GM19035 (cell line): ENCODE measurements around the gene DCC.

Source experiments
- ATAC-seq: cut with Tn5 transposase; IDR thresholded peaks from one replicate; pipeline ENCODE4 v1.9.1; 2021; ENCODE audit not compliant: unreplicated experiment

The DCC gene

DNA sequence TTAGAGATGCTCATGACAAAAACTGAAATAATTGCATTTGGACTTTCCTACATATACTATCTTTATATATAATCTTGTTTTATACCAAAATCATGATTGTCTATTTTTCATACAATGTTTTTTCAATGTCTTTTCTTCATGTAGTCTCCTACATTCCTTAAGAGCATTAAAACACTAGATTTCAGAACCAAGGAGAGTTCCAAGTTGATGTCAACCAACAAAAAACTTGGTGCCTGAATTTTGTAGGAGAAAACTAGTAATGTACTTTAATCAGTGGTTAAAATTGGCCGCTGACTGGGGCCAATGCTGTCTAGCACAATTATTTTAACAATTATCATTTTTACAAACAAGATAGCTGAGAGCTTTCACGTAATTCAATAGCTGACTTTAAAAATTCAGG lies 678.8 kb downstream of the DCC start:
- ATAC-seq, result no peak

DNA sequence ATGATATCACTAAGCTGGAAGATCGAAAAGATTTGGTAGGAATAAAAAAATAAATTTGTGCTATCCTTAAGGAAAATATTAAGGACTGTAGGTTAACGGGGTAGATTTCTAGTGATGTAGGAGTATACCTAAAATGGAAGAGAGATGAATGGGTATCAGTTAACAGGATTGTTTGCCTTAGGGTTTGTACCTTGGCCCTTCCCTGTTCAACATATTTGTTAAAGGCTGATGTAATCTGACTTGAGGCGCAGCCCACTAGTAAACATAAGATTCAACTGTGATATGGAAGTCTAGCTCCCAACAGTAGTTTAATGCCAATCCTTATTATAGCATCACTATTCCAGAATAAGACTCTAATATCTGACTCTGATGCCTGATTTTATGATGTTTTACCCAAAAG lies 685.2 kb downstream of the DCC start:
- ATAC-seq, result no peak

DNA sequence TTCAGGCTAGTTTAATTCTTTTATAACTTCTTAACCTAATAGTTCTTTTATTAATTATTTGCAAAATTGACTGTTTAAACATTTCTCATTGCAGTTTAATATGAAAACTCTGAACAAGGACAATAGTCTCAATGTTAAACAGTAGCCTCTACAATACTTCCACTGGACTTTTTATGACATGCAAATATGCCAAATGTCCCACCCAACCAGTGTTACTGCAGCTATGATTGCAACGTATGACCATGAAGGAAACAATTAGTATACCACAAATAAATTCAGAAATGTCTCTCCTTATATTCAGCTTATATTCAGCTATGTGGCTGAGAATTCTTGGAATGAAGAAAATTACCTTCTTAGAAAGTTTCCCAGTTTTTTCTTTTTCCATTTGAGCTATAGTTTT lies 688.6 kb downstream of the DCC start:
- ATAC-seq, result no peak

DNA sequence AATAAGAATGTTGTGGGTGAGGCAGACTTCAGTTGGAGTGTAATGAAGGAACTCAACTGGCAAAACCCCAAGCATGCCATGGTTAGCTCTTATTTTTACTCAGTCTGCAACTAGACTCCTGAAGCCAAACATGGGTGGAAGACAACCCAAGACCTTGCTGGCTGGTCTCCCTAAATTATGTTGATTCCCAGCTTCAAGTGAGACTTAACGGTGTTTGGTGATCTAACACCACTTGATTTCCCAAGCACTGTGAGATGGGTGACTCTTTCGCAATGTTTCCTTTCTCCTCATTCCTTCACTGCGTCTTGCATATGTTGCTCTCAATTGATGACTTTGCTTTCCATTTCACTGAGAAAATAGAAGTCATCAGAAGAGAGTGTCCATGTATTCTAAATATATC lies 693.1 kb downstream of the DCC start:
- no peak for ATAC-seq

DNA sequence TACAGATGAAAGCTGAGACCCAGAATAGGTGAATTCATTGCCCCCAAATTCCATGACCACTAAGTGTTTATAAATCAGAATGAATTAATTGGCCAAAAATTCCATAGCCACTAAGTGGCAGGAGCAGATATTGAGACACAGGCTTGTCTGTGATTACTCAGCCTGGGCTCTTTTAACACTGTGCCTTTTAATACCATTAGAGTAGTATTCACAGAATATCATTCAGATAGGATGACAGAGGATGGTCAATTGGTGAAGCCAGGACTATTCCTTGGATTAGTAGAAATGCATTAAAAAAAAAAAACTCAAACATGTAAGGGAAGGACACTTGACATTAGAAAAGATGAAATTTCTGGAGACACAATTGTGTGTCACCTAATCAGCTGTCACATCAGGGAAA lies 698.6 kb downstream of the DCC start:
- no peak for ATAC-seq

DNA sequence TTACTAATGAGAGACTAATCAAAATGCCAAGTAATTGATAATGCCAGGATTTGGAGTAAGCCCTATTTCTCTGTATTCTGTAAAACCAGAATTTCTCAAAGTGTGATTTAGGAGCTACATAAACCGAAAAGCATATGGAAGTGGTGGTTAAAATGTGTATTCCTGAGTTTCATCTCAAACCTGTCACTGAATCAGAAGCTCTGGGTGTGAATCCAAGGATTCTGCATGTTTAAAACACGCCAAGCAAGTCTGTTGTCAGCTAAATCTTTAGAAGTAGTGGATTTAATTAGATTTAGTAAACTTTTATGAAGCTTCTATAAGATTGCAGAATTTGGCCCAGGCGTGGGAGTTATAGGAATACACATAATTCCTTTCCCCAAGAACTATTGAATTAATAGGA lies 700.3 kb downstream of the DCC start:
- ATAC-seq, result no peak

DNA sequence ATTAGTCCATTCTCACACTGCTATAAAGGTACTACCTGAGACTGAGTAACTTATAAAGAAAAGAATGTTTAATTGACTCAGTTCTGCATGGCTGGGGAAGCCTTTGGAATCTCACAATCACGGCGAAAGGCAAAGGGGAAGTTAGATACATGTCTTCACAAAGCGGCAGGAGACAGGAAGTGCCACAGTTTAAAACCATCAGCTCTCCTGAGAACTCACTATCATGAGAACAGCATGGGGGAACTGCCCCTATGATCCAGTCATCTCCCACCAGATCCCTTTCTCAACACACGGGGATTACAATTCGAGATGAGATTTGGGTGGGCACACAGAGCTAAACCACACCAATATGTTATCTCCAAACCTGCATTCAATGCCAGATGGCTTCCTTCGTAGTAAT lies 716.1 kb downstream of the DCC start:
- no peak for ATAC-seq

DNA sequence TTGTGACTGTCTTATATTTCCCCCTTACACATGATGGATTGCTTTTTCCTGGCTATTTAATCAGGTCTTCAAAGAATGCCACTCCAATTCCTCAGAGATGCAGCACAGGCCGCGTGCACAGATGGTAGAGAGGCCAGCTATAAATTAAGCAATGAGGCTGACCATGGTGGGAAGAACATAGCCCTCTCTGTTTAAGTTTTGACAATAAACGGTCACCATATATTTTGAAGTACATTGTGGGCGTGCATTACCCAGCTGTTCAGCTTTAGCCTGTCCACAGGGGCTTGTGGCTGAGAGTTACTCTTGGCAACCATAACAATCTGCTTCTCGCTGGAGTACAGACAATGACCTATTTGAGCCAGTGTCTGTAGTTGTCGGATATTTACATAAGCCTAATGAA lies 730.8 kb downstream of the DCC start:
- ATAC-seq, result no peak

DNA sequence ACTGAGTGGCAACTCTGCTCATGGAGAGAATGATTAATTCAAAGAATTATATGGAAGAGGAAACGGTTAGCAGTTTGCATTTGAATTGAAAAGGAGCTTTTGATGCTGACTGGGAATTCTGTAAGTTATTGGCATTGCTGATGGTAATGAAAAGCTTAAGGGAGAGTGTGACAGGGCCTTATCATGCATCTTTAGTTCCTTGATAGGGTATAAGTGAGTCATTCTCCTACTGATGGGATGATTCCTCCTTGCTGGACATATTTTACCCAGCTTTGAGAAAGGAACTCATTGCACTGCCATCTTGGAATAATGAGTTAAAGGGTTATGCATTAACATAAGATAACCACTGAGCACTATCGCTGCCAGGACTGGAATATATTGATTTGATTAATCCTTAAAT lies 740.7 kb downstream of the DCC start:
- no peak for ATAC-seq

DNA sequence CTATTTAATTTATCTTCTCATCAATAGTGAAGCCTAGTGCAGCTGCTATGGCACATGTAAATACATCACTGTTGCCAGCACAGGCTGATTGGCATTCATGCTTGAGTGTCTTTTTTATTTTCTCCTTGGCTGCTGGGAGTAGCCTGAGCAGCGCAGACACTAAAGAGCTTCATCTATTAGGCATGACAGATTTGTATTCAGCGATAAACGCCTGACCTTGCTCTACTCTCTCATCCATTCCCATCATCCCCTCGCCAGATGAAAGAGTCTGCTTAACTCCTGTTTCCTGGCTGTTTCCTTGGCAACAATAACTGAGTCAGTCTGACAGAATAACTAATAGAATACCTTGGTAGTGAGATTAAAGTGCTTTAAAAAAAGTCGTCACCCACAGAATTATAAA lies 753.6 kb downstream of the DCC start:
- ATAC-seq, result no peak

DNA sequence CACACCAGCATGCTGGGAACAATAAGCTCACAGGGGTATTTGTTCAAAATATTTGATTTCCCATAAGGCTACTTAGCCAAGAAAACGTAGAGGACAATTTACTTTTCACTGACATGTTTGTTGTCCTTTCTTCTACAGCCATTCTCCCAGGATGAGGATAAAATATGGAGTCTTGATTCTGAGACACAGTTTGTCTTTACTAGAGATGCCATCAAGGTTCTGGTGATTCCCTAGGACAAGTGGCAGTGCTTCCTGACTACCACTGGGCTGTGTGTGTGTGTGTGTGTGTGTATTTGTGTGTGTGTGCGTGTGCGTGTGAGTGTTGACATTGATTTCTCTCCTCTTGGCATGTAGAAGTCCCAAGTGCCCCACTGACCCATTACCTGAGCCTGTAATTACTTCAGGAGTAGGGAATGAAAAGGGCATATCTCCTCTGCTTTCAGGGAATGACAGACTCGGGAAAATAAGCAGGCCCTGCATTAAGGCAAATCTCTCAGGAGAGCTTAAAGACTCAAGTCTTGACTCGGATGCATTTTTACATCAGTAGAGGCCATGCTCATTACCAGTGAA lies 761.6 kb downstream of the DCC start:
- ATAC-seq, result no peak

DNA sequence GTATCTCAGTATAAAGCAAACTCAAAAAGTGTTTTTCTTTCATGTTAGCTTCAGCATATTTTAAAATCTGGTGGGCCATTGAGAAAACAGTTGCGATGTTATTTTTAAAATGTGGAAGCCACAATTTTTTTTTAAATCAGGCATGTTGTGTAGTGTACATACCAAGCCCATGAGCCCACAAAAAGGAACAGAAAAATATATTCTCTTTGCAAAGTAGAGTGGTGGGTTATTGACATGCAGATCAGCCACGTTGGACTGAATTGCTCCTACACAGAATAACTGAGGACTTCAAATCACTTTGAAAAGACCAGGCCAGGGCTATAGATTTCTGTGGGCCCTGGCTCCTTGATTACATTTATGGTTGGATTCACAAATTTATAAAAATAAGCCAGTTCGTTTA lies 774.4 kb downstream of the DCC start:
- ATAC-seq, result no peak

DNA sequence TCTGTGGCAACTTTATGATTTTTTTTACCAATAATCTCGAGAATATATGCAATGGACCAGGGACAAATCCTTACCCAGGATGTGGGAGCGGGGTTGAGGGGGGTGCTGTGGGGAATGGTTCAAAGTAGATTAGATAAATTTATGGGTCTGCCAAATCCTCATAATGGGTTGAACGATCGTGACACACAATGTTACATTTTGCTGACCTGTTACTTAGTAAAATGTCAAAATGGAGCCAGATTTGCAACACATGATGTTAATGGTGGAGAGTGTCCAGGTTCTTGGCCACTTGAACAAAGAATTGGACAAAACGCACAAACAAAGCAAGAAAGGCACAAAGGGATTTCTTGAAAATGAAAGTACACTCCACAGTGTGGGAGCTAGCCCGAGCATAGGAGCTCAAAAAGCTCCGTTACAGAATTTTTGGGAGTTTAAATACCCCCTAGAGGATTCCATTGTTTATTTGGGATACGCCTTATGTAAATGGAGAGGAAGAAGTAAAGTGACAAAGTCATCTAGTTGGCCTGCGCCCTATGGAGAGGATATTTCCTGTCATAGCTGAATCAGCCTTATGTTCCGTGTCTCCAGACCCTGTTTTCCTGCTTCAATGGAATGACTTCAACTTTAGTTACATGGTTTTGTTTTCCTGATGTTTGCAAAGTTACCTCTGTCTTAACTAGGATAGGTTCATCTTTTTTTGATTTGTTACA lies 776.0 kb downstream of the DCC start:
- no peak for ATAC-seq

DNA sequence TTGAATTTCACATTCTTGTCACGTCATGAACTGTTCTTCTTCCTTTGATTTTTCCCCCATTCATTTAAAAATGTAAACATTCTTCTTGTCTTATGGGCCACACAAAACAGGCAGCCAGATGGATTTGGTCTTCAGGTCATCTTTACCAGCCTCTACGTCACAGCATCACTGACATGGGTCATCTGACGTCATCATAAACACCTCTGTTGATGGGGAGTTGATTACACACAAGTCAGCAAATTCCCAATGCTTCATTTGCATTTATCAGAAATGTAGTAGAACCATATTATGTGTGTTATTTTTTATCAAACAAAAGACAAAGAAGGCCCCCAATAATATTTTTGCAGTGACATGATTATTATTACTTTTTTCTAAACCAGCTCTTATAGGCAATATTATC lies 777.9 kb downstream of the DCC start:
- no peak for ATAC-seq

DNA sequence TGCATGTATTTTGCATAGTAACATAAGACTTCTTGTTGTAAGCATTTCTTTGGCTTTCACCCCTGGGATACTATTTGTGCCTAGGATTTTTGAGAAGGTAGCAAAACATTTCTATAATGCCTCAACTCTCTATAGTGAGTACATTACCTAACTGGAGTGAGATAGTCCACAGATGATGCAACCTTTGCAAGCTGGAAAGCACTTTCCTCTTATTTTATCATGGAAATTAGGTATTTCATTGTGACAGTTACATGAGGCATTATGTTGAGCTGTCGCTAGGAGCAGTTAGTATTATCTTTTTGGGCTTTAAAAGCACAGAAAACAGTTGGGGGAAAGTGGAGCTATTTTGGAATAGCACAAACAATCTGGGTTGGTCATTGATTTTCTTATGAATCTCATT lies 786.2 kb downstream of the DCC start:
- ATAC-seq, result no peak

DNA sequence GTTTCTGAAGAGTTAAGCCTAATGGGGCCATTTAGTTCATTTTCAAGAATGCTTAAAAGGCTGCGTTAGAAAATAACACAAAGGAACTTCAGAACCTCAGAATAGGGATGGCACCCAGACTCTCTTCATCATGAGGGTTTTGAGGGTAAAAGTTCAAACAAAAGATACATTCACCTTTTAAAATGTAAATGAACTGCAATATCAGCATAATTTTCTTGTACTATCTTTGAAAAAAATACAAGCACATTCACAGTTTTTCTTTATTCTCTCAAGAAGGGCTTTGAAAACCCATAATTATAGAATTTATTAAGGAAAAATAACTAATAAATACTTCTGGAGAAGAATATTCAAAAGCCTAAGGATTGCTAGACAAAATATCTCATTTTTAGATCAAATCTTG lies 791.0 kb downstream of the DCC start:
- ATAC-seq, result no peak

DNA sequence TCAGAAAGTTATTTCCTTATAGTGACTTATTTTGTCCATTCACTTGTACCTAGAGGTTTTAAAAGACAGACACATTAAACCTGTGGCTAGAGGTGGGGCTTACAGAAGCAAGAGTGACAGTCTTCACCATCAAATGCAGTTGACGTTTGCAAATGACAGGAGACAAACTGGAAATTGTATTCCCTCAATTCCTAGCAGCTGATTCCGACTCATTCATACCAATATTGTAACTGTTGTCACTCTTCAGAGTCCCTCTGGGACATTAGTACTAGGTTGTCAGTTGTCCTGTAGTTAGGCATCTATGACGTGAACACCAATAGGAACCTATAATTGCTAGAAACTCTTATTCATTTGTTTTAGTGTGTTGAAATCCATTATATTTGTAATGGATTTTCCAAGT lies 794.7 kb downstream of the DCC start:
- ATAC-seq, result no peak

DNA sequence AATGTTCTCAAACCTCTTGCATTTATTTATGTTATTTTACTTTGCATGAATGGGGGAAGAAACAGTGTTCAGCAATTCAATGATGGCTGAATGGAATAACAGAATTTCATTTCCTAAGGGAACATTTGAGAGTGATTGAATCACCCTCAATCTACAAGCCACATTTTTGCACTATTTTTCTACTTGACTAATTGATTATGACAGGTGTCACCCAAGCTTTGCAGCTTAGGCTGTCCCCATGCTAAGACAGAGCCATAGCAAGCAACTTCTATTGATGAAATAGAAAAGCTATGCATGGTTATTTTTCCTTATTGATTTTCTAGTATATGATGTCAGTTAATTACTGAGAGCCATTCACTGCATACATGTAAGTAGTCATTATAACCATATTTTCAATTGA lies 795.7 kb downstream of the DCC start:
- ATAC-seq, result no peak

DNA sequence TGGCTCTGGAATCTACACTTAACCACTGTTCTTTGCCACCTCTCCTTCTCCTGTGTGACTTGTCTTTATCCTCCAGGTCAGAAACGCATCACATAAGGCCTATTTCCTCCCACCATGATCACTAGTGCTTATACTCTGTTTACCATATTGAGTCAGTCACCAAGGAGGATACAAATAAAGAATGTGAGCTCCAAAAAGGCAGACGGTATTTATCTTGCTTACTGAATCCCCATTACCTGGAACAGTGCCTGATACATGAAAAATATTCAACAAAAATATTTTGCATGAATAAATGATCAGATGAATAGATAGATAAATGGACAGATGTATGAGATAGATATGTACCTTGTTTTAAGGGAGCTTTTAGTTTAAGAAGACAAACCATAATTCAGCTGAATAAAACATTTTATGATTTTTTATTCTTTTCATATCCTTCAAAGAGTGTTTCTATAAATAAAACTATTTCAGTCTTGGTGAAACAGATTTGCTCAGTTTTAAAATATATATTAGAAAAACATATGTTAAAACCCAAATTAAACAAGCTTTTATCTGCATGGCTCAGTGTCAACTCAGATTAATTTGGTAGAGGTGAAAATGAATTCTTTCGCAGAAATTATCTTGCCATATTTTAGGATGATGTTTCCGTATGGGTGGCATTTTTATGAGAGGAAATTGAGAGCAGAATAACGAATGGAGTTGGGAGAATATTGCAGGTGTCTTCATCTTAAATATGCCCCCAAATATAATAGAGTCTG lies 799.9 kb downstream of the DCC start:
- no peak for ATAC-seq

DNA sequence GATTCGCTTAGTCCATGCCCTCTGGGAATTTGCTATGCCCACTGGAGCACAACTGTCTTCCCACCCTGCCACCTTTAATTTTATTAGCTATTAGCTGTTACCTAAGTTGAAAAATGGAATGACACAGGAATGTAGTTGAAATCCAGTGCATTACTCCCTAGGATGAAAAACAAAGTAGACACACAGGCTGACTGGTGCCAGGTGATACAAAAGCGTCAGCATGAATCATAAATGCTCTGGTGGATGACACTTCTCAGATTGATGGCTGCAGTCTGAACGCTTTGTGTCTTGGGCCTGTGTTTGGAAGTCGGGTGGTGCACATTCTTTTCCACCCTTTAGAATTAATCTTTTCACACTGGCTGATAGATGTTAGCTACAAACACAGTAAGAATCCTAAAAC lies 802.0 kb downstream of the DCC start:
- no peak for ATAC-seq

DNA sequence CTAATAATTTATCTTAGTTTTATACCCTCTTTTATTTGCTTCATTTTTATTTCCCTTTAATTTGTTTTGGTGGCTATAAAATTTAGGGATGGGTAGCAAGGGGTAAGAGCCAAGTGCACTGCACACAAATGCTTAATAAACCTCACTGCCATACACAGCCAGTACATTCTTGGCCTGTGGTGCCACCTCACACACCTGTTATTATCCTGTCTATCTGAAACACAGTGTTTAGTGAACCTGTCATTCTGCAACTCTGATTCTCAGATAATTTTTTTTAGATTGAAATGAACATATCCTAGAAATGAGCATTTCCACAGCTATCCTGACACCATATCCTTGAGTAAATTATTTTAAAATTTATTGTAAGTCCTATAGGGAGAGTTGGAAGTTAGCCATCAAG lies 807.5 kb downstream of the DCC start:
- ATAC-seq, result no peak

DNA sequence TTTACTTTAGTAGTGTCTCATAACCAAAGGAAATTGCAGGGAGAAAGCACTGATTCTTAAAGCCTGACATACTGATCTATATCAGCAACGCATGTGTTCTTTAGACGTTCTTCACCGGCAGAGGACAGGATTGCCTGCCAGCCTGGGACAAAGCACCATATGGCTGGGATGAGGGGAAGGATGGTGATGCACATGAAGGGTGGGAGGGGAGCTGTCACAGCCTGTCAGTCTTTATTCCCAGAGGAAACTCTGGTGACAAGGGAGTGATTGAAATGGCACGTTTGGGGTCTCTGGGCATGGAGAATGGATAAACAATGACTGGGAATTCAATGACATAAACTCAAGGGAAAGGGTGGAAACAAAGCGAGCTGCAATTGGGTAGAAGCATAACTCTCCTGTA lies 808.1 kb downstream of the DCC start:
- ATAC-seq, result no peak

DNA sequence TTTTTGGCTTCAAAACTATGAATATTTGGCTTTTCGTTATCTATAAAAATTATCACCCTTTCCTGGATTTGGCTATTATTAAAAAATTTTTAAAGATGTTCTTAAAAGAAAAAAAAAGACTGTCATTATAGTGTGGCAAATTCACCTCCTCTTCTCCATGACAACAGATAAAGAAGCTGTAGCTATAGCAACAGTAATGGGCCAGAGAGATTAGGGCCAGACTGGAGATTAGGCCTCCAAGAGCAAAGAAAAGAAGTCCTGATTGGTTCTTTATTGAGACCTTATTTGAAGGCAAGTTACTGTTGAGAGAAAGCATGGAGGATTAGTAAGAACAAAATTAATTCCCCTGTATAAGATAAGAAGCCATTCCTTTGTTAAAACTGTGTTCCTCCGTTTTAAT lies 812.5 kb downstream of the DCC start:
- ATAC-seq, result no peak
